Measurements from ENCODE around the gene TMEM11.

DNA sequence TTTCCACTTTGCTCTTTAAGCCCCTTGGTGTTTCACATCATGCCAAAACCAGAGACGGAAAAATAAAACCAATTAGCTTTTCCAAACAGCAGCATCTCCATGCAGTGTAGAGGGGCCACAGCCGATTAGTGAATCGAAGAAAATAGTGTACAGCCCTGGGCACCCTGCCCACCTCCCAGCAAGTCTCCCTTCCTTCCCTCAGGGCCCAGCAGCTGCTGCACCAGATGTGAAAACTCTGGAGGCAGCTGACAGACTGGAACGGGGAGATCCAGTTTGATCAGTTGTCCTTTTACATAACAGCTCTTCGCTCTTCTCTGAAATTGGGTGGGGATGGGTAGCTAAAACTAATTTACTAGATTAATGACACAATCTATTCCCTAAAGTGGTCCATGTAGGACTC is 19.3 kb downstream of the TMEM11 start:
- TF ChIP-seq, protein P1, sequence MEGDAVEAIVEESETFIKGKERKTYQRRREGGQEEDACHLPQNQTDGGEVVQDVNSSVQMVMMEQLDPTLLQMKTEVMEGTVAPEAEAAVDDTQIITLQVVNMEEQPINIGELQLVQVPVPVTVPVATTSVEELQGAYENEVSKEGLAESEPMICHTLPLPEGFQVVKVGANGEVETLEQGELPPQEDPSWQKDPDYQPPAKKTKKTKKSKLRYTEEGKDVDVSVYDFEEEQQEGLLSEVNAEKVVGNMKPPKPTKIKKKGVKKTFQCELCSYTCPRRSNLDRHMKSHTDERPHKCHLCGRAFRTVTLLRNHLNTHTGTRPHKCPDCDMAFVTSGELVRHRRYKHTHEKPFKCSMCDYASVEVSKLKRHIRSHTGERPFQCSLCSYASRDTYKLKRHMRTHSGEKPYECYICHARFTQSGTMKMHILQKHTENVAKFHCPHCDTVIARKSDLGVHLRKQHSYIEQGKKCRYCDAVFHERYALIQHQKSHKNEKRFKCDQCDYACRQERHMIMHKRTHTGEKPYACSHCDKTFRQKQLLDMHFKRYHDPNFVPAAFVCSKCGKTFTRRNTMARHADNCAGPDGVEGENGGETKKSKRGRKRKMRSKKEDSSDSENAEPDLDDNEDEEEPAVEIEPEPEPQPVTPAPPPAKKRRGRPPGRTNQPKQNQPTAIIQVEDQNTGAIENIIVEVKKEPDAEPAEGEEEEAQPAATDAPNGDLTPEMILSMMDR (IDR thresholded peaks at IDR 0.05), result no peak
- TF ChIP-seq POLR2A (IDR thresholded peaks at IDR 0.05) (no peak), EP300 (IDR thresholded peaks at IDR 0.05) (peak in 1 of 2 donors; percentile 36)
